ENCODE measurements around the gene POLR3E. TPM values are rescaled to one million over a fixed set of nuclear protein-coding genes. Genes with fewer than 3 reads are reported as not detected.
"Not testable (repeated sequence)": the region's sequence is repeated elsewhere in the genome, so short reads cannot be mapped to it uniquely, and the experiment has no call there.

The POLR3E gene
- total RNA-seq, 1 donor from 2014 or later = 70.0 TPM

DNA sequence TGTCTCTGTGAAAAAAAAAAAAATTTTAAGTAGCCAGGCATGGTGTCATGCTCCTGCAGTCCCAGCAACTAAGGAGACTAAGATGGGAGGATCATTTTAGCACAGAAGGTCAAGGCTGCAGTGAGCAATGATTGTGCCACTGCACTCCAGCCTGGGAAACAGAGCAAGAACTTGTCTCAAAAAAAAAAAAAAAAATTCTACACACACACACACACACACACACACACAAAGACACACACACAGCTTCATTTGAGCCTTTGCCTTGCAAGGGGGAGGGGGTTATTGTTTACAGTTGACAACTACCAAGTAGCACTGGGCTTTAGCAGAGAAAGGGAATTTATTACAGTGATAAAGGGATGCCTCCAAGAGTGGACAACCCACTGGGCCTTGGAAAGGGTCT is 4.9 kb upstream of the POLR3E start:
- intact Hi-C loops (cut with micrococcal nuclease) = no loop called here

DNA sequence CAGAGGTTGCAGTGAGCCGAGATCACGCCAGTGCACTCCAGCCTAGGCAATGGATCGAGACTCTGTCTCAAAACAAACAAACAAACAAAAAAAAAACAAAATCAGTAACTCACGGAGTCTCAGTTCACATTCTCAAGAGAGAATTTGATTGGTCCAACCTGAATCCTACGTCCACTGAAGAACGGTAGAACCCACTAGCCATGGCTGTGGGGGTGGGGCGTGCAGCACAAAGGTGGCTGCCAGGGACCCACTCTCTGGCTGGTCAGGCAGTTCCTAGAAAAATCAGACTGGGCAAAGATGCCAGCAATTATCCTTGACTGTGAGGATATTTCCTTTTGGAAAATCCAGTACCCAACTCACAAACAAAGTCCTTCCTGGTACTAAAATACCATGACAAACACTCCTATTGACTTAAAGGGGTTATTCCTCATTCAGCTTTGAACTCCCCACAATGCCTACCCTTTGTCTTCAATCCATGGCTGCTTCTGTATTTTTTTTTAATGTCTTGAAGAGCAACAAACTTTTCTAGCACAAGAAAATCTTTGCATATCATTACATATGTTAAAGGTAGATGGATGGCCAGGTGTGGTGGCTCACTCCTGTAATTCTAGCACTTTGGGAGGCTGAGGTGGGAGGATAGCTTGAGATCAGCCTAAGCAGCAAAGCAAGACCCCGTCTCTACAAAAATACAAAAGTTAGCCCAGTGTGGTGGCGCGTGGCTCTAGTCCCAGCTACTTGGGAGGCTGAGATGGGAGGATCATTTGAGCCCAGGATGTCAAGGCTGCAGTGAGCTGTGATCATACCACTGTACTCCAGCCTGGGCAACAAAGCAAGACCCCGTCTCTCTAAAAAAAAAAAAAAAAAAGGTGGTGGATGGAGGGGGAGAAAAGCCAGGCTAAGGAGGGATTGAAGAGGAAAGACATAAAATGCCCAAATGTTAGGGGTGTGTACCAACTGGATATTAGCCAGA is 3.8 kb upstream of the POLR3E start:
- intact Hi-C loops (cut with micrococcal nuclease) = no loop called here

- intact Hi-C loops (cut with micrococcal nuclease) = loop anchor here (1.0 to 5.0 kb wide), 8 partner anchors 55 to 1489 kb away; partner anchors contain the start of genes EEF2K, ERI2, PDZD9 and REXO5
Measured at GRCh38 chr16:22296225-22297113, 740 bp upstream of the POLR3E start.

- intact Hi-C loops (cut with micrococcal nuclease) = loop anchor here (1.0 to 5.0 kb wide), 12 partner anchors 23 to 1491 kb away; partner anchors contain the start of genes CDR2, EEF2K, ERI2 and METTL9
Measured at GRCh38 chr16:22297871-22298733, 893 bp downstream of the POLR3E start.

DNA sequence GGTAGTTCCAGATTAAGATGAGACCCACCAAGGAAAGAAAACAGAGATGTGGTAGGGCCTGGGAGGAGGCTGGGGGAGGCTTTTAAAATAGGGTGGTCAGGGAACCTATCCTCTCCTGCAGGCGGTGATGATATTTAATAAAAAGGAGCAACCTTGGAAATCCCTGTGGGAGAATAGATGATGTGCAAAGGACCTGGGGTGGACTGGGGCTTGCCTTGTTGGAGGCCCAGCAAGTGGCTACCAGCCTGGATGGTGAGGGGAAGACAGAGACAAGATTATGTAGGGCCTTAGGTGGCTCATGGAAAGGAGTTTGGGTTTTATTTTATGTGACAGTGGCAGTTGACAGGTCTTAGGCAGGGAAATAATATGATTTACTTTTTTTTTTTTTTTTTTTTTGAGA is 1.8 kb downstream of the POLR3E start:
- intact Hi-C loops (cut with micrococcal nuclease) = loop anchor here (2.0 to 5.0 kb wide), 3 partner anchors 22 to 1492 kb away; partner anchors contain the start of genes ERI2, METTL9 and REXO5

GRCh38 chr16:22300427-22301071 is 3.3 kb downstream of the POLR3E start:
- intact Hi-C loops (cut with micrococcal nuclease) = no loop called here

GRCh38 chr16:22301423-22301822 is 4.2 kb downstream of the POLR3E start:
- intact Hi-C loops (cut with micrococcal nuclease) = not testable (repeated sequence)

- intact Hi-C loops (cut with micrococcal nuclease) = no loop called here
Measured at GRCh38 chr16:22302776-22303363, 5.7 kb downstream of the POLR3E start.

GRCh38 chr16:22304411-22304810 is 7.2 kb downstream of the POLR3E start:
- intact Hi-C loops (cut with micrococcal nuclease) = no loop called here

DNA sequence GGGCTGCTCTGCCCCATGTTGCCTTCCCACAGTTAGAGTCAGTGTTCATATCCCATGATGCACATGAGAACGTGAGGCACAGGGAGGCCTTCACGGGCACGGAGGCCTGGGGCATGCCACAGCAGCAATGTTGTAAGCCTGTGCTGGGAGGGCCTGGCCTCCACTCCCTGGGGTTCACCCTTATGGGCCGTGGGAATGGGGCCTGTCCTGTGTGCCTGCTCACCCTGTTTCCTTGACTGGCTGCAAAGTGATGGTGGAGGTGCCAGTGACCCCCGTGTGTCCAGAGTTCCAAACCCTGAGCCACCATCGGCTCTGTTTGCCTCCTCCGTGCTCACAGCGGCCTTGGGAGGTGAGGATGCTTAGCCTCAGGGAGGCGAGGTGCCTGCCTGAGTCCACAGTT is 9.6 kb downstream of the POLR3E start:
- intact Hi-C loops (cut with micrococcal nuclease) = no loop called here

DNA sequence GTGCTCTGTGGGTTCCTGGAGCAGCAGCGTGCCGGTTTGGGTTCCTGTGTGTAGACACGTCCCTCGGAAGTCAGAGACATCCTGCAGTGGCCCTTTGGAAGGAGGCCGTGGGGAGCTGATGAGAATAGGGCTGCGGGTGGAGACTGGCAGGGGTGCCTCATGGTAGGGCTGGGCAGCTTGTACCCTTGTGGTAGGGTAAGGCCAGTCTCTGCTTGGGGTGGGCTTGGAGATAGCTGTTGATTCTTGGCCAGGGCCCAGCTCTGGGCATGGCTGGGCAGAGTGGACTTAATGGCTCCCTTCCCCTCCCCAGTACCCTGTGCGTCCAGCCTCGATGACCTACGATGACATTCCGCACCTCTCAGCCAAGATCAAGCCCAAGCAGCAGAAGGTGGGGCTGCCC is 10.6 kb downstream of the POLR3E start:
- intact Hi-C loops (cut with micrococcal nuclease) = no loop called here

DNA sequence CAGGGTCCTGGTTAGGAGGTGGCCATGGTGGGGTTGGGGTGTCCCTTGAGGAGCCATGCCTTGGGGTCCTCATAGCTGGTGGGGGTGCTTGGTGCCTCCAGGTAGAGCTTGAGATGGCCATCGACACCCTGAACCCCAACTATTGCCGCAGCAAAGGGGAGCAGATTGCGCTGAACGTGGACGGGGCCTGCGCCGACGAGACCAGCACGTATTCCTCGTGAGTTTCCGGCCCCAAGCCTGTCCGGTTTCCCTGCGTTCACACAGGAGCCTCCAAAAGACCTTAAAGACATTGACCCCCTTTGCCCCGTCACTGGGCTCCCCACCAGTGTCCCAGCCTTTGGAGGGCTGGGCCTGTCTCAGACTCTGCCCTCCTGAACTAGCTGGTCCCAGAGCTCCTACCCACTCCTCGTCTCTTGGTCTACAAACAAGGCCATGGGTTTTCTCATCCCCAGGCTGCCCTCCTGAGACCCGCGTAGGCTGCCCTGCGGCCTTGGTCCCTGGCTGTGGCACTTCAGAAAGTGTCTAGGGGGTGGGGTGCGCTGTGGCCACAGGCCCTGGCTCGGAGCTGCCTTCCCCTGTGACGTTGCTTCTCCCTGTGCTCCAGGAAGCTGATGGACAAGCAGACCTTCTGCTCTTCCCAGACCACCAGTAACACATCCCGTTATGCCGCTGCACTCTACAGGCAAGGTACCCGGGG is 11.8 kb downstream of the POLR3E start:
- intact Hi-C loops (cut with micrococcal nuclease) = no loop called here

DNA sequence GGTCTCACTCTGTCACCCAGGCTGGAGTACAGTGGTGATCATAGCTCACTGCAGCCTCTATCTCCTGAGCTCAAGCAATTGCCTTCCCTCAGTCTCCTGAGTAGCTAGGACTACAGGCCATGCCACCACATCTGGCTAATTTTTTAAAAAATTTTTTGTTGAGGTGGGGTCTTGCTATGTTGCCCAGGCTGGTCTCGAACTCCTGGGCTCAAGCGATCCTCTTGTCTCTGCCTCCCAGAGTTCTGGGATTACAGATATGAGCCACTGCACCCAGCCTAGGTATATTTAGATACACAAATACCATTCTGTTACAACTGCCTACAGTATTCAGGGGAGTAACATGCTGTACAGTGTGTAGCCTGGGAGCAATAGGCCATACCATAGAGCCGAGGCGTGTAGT is 14.3 kb downstream of the POLR3E start:
- intact Hi-C loops (cut with micrococcal nuclease) = no loop called here

DNA sequence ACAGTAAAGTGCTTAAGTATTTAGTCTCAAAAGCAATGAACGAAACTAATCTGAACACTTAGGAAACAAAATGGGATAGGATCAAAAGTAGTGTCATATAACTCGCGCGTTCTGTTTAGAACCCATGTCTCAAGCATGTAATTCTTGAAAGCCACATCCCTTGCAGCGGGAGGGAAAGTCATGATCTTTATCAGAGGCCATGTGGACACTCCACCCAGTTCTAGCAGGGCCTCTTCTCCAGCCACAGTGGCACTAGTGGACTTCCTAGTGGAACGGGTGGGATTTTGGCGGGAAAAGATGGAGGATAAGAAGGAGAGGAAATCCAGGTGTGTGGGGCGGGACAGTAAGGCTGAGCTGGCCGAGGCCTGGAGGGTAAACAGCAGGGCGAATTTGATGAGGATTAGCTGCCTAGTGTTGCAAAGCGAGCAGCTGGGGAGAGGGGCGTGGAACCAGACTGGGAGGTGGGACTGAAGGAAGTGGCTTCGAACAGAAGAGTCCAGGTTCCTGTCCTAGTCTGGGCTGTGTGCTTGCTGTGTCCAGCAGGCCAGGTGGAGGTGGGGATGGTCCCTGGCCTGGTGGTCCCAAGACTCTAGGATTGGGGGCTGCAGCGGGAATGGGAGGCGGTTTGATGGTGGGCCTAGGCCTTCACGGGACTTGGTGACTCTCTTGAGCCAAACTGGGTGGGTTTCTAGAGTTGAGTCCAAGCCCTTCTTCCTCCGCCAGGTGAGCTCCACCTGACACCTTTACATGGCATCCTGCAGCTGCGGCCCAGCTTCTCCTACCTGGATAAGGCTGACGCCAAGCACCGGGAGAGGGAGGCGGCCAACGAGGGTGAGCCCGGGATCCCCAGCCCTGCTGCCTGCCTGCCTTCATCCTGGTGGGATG is 15.9 kb downstream of the POLR3E start:
- intact Hi-C loops (cut with micrococcal nuclease) = no loop called here

DNA sequence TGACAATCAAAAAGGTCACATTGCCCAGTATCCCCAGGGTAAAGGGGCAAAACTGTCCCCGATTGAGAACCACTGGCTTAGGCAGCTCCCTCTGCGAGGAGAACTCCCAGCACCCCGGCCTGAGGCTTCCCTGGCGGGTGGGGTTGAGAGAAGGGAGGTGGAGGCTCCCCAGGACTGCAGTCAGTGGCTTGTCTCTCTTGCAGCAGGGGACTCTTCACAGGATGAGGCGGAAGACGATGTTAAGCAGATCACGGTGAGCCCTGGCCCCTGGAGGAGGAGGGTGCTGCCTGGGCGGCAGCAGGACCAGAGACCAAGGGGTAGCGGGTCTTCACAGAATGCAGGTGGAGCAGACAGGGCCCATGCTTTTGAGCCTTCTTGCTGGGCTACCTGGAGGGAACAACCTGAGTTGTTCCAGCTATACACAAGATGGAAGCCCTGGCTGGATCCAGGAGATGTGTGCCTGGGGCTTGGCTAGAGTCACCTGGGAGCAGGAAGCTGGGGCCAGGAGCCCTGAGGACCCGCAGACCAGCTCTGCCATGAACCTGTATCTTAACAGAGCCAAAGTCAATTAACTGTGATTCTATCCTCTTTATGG is 16.8 kb downstream of the POLR3E start:
- intact Hi-C loops (cut with micrococcal nuclease) = no loop called here

GRCh38 chr16:22314661-22315626 is 17.7 kb downstream of the POLR3E start:
- intact Hi-C loops (cut with micrococcal nuclease) = no loop called here

GRCh38 chr16:22315979-22316378 is 18.8 kb downstream of the POLR3E start:
- intact Hi-C loops (cut with micrococcal nuclease) = no loop called here

Data from T-helper 1 cell treated with Interleukin-12 subunit alpha and Interleukin-12 subunit beta and Interleukin-4 antibody, amounts not matched to agents 30 ng/mL and 1 ng/mL, for 36 hours (primary cell).